Suppressor macrophage treated with lipopolysaccharide for 1 hour (primary cell): ENCODE measurements around the gene ETHE1.
A peak's percentile ranks its signal among the peaks of the same experiment; 100 is the strongest.

Source experiments
- DNase-seq, 3 donors: peaks; one replicate each; pipeline ENCODE4 v3.0.0-alpha.2; 2020 to 2022

ETHE1 gene, protein sequence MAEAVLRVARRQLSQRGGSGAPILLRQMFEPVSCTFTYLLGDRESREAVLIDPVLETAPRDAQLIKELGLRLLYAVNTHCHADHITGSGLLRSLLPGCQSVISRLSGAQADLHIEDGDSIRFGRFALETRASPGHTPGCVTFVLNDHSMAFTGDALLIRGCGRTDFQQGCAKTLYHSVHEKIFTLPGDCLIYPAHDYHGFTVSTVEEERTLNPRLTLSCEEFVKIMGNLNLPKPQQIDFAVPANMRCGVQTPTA

DNA sequence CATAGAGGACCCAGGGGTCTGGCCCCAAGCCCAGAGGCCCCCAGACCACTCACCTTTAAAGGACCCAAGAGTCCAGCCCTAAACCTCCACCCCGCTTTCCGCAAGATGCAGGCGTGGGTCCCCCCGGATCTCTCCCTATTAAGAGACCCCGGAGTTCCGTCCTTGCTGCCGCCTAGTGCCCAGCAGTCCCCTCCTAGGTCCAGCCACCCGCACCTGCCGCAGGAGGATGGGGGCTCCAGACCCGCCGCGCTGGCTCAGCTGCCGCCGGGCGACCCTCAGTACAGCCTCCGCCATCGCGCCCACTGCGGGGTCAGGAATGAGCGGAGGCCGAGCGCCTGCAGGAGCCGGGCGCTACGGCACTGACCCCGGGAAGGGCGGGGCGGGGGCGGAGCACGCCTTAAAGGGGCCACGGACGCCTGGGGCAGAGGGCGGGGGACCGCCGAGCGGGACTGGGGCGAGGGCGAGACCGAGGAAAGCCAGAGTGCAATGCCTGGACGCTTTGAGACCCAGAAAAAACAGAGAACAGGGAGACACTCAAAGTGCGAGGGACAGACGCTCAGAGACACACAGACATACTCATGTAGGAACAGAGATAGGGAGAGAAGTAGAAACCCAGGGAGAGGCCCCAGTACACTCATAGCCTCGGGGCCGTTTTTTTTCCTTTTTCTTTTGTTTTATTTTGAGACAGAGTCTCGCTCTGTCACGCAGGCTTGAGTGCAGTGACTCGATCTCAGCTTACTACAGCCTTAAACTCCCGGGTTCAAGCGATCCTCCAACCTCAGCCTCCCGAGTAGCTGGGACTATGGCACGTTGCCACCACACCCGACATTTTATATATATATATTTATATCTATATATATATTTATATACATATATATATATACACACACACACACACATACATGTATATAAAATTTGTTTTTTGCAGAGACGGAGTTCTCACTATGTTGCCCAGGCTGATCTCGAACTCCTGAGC lies at the start of gene ETHE1:
Gene ETHE1 (minus strand): TSS at position 318 of the 976 bp plus-strand sequence. CDS start 24 bp downstream, at position 294.
- DNase-seq, result peak; percentile 88 to 92 (median 88)

- DNase-seq, result no peak
Measured at GRCh38 chr19:43575955-43576878, 49.2 kb upstream of the ETHE1 start.

DNA sequence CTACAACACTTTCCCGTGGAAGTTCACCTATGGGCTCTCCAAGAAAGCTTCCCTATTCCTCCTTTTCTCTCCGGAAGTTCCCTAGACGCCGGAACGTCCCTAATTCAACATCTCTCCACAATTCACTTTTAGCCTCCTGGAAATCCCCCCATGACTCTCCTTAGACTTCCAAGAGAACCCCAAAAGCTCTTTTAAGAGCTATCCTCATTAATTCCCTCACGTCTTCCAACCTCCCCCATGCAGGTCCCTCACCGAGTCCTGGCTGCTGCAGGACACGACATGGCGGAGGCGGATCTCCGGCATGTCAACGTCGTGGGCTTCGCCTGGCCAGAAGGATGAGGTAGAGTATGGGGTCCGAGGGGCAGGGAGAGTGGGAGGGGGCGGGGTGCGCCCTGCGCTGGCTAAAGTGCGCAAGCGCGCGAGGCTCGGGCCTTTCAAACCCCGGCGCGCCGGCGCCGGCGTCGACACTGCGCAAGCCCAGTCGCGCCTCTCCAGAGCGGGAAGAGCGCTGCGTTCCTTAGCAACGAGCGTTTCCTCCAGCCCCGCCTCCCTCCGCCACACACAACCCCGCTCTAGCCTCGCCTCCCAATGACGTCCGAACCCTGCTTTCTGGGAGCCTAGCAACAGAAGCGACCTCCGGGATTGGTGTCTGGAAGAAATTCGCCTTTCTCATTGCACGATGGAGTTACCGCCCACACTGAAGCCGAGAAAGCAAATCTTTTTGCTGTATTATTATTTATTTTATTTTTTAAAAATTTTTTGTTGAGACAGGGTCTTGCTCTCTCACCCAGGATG lies 48.4 kb upstream of the ETHE1 start, which contains the start of the genes PINLYP and XRCC1:
Gene PINLYP (plus strand): TSS at position 646 of the 795 bp plus-strand sequence. CDS start 1,391 bp downstream, outside the sequence.
Gene XRCC1 (minus strand): TSS at position 372 of the 795 bp plus-strand sequence. CDS start 69 bp downstream, at position 303.
- peak; percentile 99 for DNase-seq

GRCh38 chr19:43574424-43575155 lies 47.6 kb upstream of the ETHE1 start:
- DNase-seq, result peak; percentile 26 to 67 (median 65)

GRCh38 chr19:43572171-43572588 lies 45.2 kb upstream of the ETHE1 start:
- peak; percentile 54 to 76 (median 69) for DNase-seq

DNA sequence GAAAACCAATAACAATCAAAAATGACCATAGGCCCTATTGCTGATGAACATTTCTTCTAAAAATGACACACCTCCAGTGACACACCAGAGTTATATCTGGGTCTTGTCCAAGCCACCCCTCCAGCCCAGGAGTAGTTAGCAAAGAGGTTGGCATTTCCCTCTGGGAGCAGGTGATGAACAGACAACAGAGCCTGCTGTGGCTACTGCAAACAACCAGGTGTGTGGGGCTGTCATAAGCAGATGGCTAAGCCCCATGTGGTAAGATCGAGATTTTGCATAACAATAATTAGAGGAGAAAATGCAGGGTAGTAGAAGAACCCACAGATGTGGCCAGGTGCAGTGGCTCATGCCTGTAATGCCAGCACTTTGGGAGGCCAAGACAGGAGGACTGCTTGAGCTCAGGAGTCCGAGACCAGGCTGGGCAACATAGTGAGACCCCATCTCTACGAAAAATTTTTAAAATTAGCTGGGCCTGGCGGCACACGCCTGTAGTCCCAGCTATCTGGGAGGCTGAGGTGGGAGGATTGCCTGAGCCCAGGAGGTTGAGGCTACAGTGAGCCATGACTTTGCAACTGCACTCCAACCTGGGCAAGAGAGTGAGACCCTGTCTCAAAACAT lies 43.3 kb upstream of the ETHE1 start:
- no peak for DNase-seq

GRCh38 chr19:43569657-43570056 lies 42.7 kb upstream of the ETHE1 start:
- DNase-seq, result no peak

GRCh38 chr19:43564800-43565199 lies 37.8 kb upstream of the ETHE1 start:
- DNase-seq, result no peak

- peak in 1 of 3 donors; percentile 26 for DNase-seq
Measured at GRCh38 chr19:43563816-43564457, 36.9 kb upstream of the ETHE1 start.

DNA sequence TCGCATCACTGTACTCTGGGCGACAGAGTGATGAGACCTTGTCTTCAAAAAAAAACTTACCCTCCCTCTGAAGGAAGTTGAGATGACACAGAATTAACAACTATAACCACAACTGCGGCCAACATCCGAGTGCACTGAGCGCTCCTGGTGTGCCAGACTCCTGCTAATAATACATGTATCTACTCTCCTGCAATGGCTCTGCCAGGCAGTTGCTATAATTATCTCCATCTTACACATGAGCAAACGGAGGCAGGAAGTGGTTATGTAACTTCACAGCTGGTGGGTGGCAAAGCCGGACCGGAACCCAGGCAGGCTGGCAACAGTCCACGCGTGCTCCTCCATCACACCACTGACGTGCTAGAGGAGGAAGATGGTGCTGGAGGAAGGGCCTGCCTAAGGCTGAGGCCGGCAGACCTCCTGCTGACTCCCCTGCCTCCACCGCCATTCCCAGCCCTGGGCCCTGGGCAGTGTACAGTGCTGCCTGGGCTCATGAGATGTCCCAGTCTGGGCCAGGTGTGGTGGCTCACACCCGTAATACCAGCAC lies 35.8 kb upstream of the ETHE1 start:
- DNase-seq, result peak; percentile 82 to 89 (median 83)

GRCh38 chr19:43562226-43562697 lies 35.3 kb upstream of the ETHE1 start:
- peak in 2 of 3 donors; percentile 35 to 48 for DNase-seq

DNA sequence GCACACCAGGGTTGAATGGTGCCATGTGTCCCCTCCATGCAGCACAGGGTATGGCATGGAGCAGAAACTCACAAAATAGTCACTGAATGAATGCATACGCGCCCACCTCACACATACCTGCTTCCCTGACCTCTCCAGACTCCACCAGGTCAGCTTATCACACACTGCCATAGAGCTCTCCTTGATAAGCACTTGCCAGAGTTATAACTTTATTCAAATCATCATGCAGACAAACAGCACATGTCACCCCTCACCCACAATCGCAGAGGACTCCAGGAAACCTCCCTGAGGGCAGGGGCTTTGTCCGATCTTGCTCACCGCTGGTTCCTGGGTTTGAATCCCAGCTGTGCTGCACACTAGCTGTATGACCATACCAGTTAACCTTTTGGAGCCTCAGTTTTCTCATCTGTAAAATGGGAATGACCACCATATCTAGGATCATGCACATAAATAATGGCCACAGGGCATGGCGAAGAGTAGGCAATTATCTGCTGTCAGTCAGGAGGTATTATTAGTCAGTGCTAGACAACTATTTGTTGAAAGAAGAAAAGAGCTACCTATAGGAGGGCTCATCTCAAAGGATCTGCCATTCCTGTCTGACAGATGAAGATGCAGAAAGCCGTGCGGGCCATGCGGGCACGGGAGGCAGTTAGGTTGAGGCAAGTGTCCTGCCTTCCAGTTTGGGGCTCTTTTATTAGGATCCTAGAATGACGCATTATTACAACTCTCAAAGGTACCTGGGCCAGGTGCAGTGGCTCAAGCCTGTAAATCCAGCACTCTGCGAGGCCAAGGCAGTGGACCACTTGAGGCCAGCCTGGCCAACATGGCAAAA lies 34.4 kb upstream of the ETHE1 start:
- DNase-seq, result no peak

DNA sequence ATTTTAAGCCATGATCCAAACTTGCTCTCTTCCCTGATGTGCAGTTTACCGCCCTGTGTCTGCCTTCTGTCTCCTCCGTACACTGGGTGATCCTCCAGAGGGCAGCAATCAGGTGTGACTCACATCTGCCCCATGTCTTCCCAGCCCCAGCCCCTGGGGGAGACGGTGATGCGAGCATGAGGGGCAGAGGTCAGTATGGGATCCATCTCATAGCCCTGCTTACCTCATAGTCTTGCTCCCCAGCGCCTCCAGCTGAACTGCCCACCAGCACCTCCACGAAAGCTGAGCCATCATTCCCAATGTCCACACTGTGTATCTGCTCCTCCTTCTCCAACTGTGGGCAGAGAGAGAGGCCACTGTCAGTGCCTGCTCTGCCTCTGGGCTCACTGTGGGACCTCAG lies 33.7 kb upstream of the ETHE1 start:
- DNase-seq, result peak; percentile 60 to 74 (median 68)

- peak; percentile 76 to 88 (median 88) for DNase-seq
Measured at GRCh38 chr19:43555185-43555770, 28.3 kb upstream of the ETHE1 start.

DNA sequence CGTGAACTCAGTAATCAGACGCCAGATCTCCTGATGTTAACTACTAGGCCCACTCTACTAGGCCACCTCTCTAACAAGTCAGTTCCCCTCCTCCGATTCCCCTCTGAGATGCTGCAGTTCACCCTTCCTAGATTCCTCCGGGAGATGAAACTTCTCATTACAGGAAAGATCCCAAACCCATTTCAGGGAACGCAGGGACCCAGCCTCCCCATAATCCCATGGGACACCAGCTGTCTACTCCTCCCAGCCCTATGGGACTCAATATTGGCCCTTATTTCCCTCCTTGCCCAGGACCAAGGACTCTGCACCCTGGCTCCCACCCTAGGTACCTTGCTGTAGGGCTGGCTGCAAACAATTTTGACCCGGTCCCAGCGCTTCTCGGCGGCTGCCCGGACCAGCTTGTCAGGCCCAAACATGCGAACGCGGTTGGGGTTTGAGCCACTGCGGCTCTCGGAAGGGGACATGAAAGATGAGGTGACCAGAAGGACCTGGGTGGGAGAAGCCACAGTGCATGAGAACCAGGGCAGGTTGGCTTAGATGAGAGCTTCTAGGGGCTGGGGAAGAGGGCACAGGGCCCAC lies 27.4 kb upstream of the ETHE1 start:
- DNase-seq, result no peak

DNA sequence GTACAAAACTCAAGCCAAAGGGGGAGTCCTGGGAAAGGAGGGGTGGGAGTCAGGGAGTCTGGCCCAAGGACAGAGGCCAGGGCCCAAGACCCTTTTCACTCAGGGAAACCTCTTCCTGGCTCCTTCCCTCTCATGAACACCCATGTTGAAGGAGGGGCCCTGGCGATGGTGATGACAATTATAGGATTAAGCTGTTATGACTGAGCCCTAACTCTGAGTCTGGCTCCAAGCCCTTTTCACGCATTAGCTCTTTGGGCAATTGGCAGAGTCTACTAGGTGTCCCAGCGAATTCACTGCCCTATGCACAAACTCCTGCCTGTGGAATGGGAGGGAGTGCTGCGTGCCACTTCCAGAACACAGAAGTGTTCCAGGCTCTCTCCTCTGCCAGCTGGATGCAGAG lies 26.7 kb upstream of the ETHE1 start:
- no peak for DNase-seq

DNA sequence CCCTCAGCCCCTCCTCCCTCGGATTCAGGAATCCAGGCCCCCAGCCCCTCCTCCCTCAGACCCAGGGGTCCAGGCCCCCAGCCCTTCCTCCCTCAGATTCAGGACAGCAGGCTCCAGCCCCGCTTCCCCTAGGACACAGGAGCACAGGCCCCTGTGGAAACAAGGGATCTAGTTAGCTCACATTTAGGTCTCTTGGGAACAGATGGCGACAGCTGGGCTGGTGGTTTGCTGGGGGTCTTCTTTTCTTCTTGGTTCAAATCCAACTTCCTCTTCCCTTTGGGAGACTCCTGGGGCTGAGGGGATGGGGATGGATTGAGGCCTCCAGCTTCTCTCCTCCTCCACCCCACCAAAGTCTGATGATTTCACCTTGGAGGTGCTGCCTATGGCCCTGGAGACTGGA lies 25.6 kb upstream of the ETHE1 start:
- DNase-seq, result no peak

DNA sequence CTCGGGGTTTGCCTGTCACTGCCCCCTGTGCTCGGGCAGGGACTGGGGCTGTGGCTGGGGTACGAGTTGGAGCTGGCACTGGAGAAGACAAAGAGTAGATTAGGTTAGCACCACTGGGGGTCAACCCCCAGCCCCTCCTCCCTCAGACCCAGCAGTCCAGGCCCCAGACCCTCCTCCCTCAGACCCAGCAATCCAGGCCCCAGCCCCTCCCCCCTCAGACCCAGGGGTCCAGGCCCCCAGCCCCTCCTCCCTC lies 25.1 kb upstream of the ETHE1 start:
- no peak for DNase-seq
